OCI-LY3 (cell line): ENCODE results near the gene PTCRA.
"Not testable (repeated sequence)": the region's sequence is repeated elsewhere in the genome, so short reads cannot be mapped to it uniquely, and the experiment has no call there.

ENCODE experiments used
- H2AFZ ChIP-seq: fragments of 200-600, 300-600 bp; shearing (Covaris generic); 2 replicates; pipeline ENCODE4 v1.6.0; 2014; ENCODE audit warnings: antibody characterized with exemption, low read depth, low read length
- H3K27ac ChIP-seq: fragments of 200-600, 300-600 bp; sonication (generic); 2 replicates; pipeline ENCODE4 v1.5.1; 2014; ENCODE audit warnings: mild to moderate bottlenecking, low read length, moderate library complexity, mixed read lengths
- H3K27me3 ChIP-seq: fragments of 200-600, 300-600 bp; sonication (generic); 2 replicates; pipeline ENCODE4 v1.6.1; 2014; ENCODE audit warnings: low read depth, low read length, mixed read lengths
- H3K36me3 ChIP-seq: fragments of 200-600, 300-600 bp; sonication (generic); replicated peaks from 2 replicates; pipeline ENCODE3; 2014; ENCODE audit warnings: low read depth, low read length, mixed read lengths
- H3K4me1 ChIP-seq: fragments of 300-600, 200-600 bp; sonication (generic); 2 replicates; pipeline ENCODE4 v1.6.1; 2014; ENCODE audit warnings: low read length, mixed read lengths
- H3K4me2 ChIP-seq: fragments of 200-600, 300-600 bp; sonication (generic); 2 replicates; pipeline ENCODE4 v1.6.1; 2014; ENCODE audit warnings: low read length, mixed read lengths
- H3K4me3 ChIP-seq: fragments of 300-600, 200-600 bp; sonication (generic); 2 replicates; pipeline ENCODE4 v1.5.1; 2014; ENCODE audit warnings: antibody characterized with exemption, mild to moderate bottlenecking, low read length, moderate library complexity
- H3K79me2 ChIP-seq: fragments of 300-600, 200-600 bp; shearing (Covaris generic); 2 replicates; pipeline ENCODE4 v1.6.1; 2014; ENCODE audit warnings: mild to moderate bottlenecking, low read length, mixed read lengths
- H3K9ac ChIP-seq: fragments of 300-600, 200-600 bp; shearing (Covaris generic); 2 replicates; pipeline ENCODE4 v1.6.0; 2014; ENCODE audit warnings: mild to moderate bottlenecking, low read length, moderate library complexity
- H3K9me3 ChIP-seq: fragments of 200-600, 300-600 bp; shearing (Covaris generic); 2 replicates; pipeline ENCODE4 v1.6.1; 2014; ENCODE audit warnings: low read length, mixed read lengths; ENCODE audit not compliant: insufficient read depth
- H4K20me1 ChIP-seq: fragments of 200-600, 300-600 bp; sonication (generic); 2 replicates; pipeline ENCODE4 v1.6.1; 2016; ENCODE audit warnings: low read length, mixed read lengths; ENCODE audit not compliant: insufficient read depth
- EZH2phosphoT487 ChIP-seq: fragments of 200-600 bp; shearing (Covaris generic); IDR thresholded peaks from 2 replicates; pipeline ENCODE4 v1.6.1; 2018; ENCODE audit warnings: antibody characterized with exemption, mixed run types, low read depth
- TF ChIP-seq, protein P1 (sequence below): fragments of 200-600, 300-600 bp; sonication (generic); IDR thresholded peaks from 2 replicates; pipeline ENCODE4 v1.5.1; 2014; ENCODE audit warnings: antibody characterized with exemption, low read length, low read depth

The PTCRA gene

DNA sequence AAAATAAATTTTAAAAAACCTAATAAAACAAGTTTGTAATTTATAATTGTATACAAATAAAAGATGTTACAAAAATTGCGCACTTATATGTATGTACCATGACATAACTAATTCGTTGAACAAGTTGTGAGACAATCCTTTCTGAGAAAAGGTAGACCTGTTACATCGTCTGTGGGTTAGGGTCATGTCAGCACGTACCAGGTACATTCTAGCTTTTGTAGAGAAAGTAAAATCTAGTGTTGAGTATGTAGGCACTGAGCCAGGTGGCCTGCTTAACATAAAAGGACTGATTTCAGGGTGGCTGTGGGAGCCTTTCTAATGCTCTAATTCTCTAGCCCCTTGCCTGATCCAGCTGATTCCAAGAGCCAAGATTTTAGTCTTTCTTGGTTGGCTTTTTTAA is 26.0 kb upstream of the PTCRA start:
- Histone ChIP-seq H2AFZ (no peak overlapping the region), H3K9me3 (no peaks in the 10 kb centered on the region), H3K4me3 (peak overlapping the region; percentile 86), H3K4me2 (peak overlapping the region; percentile 94), H3K27me3 (no peaks in the 10 kb centered on the region), H3K4me1 (peaks cover 28% of the 10 kb centered on the region), H3K9ac (peak overlapping the region; percentile 83), H3K27ac (peak overlapping the region; percentile 82), H4K20me1 (no peaks in the 10 kb centered on the region), H3K36me3 (peaks cover 11% of the 10 kb centered on the region), H3K79me2 (peaks cover 15% of the 10 kb centered on the region)
- TF ChIP-seq, protein P1, sequence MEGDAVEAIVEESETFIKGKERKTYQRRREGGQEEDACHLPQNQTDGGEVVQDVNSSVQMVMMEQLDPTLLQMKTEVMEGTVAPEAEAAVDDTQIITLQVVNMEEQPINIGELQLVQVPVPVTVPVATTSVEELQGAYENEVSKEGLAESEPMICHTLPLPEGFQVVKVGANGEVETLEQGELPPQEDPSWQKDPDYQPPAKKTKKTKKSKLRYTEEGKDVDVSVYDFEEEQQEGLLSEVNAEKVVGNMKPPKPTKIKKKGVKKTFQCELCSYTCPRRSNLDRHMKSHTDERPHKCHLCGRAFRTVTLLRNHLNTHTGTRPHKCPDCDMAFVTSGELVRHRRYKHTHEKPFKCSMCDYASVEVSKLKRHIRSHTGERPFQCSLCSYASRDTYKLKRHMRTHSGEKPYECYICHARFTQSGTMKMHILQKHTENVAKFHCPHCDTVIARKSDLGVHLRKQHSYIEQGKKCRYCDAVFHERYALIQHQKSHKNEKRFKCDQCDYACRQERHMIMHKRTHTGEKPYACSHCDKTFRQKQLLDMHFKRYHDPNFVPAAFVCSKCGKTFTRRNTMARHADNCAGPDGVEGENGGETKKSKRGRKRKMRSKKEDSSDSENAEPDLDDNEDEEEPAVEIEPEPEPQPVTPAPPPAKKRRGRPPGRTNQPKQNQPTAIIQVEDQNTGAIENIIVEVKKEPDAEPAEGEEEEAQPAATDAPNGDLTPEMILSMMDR = no peak
- no peak for TF ChIP-seq EZH2phosphoT487

- peak overlapping the region; percentile 83 for H3K9ac ChIP-seq
- peak overlapping the region; percentile 94 for H3K4me2 ChIP-seq
- H3K27me3 ChIP-seq = no peaks in the 10 kb centered on the region
- no peaks in the 10 kb centered on the region for H3K9me3 ChIP-seq
- H3K79me2 ChIP-seq = peaks cover 11% of the 10 kb centered on the region; the same call in 1 of the 2 replicates
- H2AFZ ChIP-seq = peak overlapping the region; percentile 79
- TF ChIP-seq EZH2phosphoT487 = no peak
- TF ChIP-seq, protein P1 = no peak
- peaks cover 6% of the 10 kb centered on the region for H3K36me3 ChIP-seq
- peak overlapping the region; percentile 82 for H3K27ac ChIP-seq
- peaks cover 28% of the 10 kb centered on the region for H3K4me1 ChIP-seq
- no peaks in the 10 kb centered on the region for H4K20me1 ChIP-seq
- peak overlapping the region; percentile 86 for H3K4me3 ChIP-seq
These were observed 25.3 kb upstream of the PTCRA start for GRCh38 chr6:42890311-42891198.

DNA sequence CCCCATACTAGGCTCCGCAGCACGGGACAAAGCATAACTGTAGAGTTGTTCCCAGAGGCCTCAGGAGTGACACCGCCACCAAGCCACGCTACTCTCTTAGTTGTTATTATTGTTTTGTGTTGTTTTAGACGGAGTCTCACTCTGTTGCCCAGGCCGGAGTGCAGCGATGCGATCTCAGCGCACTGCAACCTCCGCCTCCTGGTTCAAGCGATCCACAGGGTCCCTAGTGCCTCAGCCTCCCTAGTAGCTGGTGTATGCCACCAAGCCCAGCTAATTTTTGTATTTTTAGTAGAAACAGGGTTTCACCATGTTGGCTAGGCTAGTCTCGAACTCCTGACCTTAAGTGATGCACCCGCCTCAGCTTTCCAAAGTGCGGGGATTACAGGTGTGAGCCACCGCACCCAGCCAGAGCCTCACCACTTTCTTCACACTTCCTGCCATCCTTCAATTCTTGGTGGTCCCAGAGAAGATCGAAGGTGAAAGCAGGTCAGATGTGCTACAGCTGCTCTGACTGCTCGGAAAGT is 24.6 kb upstream of the PTCRA start:
- no peaks in the 10 kb centered on the region for H3K9me3 ChIP-seq
- H3K79me2 ChIP-seq = peaks cover 6% of the 10 kb centered on the region; the same call in 1 of the 2 replicates
- no peaks in the 10 kb centered on the region for H4K20me1 ChIP-seq
- H3K36me3 ChIP-seq = no peaks in the 10 kb centered on the region
- TF ChIP-seq, protein P1 = no peak
- no peak for TF ChIP-seq EZH2phosphoT487
- H2AFZ ChIP-seq = peak overlapping the region; percentile 79
- H3K4me3 ChIP-seq = peak overlapping the region; percentile 86
- H3K9ac ChIP-seq = peak overlapping the region; percentile 83
- no peaks in the 10 kb centered on the region for H3K27me3 ChIP-seq
- H3K27ac ChIP-seq = peak overlapping the region; percentile 82
- peaks cover 28% of the 10 kb centered on the region for H3K4me1 ChIP-seq
- peak overlapping the region; percentile 94 for H3K4me2 ChIP-seq

GRCh38 chr6:42894041-42894828 is 21.6 kb upstream of the PTCRA start:
- Histone ChIP-seq H3K4me2 (peak overlapping the region; percentile 68), H3K27ac (peak overlapping the region; percentile 57), H3K4me1 (peaks cover 31% of the 10 kb centered on the region), H2AFZ (peak overlapping the region; percentile 68), H3K9ac (peak overlapping the region; percentile 50; the same call in 1 of the 2 replicates), H3K4me3 (peak overlapping the region; percentile 22)
- H3K79me2 ChIP-seq, H4K20me1 ChIP-seq, H3K36me3 ChIP-seq, H3K27me3 ChIP-seq, H3K9me3 ChIP-seq: not testable (repeated sequence)
